CD4-positive, alpha-beta memory T cell (primary cell): Measurements from ENCODE around the gene LMO1. TPM values are rescaled to one million over a fixed set of nuclear protein-coding genes. Genes with fewer than 3 reads are reported as not detected.

Experiments used
- polyA plus RNA-seq, 2 donors: library from polyadenylated mRNA; unstranded; fragments of 300-500 nt; fragmentation: Illumina TruSeq; gene quantifications; one replicate each; pipeline ENCODE4 v1.2.3, GENCODE V29; 2021
- total RNA-seq, 2 experiments: library from RNA; stranded (reverse); gene quantifications; one replicate each; pipeline ENCODE4 v1.2.3, GENCODE V29; 2021

Gene LMO1
- total and polyA plus RNA-seq, 4 experiments from 2014 or later, result not detected

Other genes starting within 250 kb of the LMO1 start
- under 1 TPM; 0.26 to 0.36 TPM for gene TUB, start 182.7 kb downstream of the LMO1 start, total RNA-seq
- gene TUB, start 182.7 kb downstream of the LMO1 start, polyA plus RNA-seq, result under 1 TPM in 1 of 2 donors, not detected in 1; 0.15 TPM
- gene RIC3, start 94.9 kb downstream of the LMO1 start, total RNA-seq, result 10 to 100 TPM; 28.7 to 30.0 TPM
- gene RIC3, start 94.9 kb downstream of the LMO1 start, polyA plus RNA-seq, result 1 to 10 TPM; 1.8 to 3.7 TPM